B cell (primary cell): ENCODE data around the gene PCNX4. TPM values are rescaled to one million over a fixed set of nuclear protein-coding genes. Genes with fewer than 3 reads are reported as not detected.

Source experiments
- ATAC-seq: fragments of 200-7000 bp; cut with Tn5 transposase; one replicate; pipeline ENCODE4 v1.10.0; 2021; ENCODE audit warnings: low read depth, mild to moderate bottlenecking, moderate number of reproducible peaks, moderate library complexity
- CTCF ChIA-PET: fragments of 350-600 bp; sonication (Branson Sonifier 250); formaldehyde crosslinking; loops from one replicate; lab custom pipeline; 2021; ENCODE audit warnings: antibody characterized with exemption, inconsistent platforms; lab: Charles Lee
- POLR2A ChIA-PET: fragments of 350-600 bp; sonication (Branson Sonifier 250); formaldehyde crosslinking; loops from one replicate; lab custom pipeline; 2021; ENCODE audit warnings: antibody characterized with exemption; lab: Charles Lee
- DNase-seq: peaks from one replicate; pipeline ENCODE4 v3.0.0; 2013
- H2AFZ ChIP-seq: 2 replicates; pipeline ENCODE4 v1.6.1; 2012; ENCODE audit warnings: mild to moderate bottlenecking, low read depth, low read length; ENCODE audit not compliant: insufficient read depth, poor library complexity, severe bottlenecking
- H3K27ac ChIP-seq, 2 donors: 1 replicate in 1 of 2; 2 replicates in 1 of 2; pipeline ENCODE4 v1.5.1; 2012 to 2013; ENCODE audit warnings: low read length in 2 of 2, mild to moderate bottlenecking in 2 of 2, moderate library complexity in 1 of 2
- H3K27me3 ChIP-seq, 4 experiments: fragments of 200-600 bp in 1 of 4; sonication (generic) in 1 of 4; replicated peaks in 1 of 4; 1 replicate in 2 of 4; 2 replicates in 2 of 4; pipeline versions ENCODE4 v1.6.1 to v1.7.0; 2013 to 2016; ENCODE audit warnings: low read length in 3 of 4, mild to moderate bottlenecking in 2 of 4, mixed read lengths in 1 of 4, moderate library complexity in 1 of 4; ENCODE audit not compliant: insufficient read depth in 4 of 4, control insufficient read depth in 3 of 4; ENCODE audit errors: control extremely low read depth in 1 of 4
- H3K36me3 ChIP-seq, 2 experiments: replicated peaks in 1 of 2; 1 replicate in 1 of 2; 2 replicates in 1 of 2; pipeline versions ENCODE4 v1.6.1 to v1.7.1; 2013; ENCODE audit warnings: low read length in 1 of 2; ENCODE audit not compliant: insufficient read depth in 2 of 2, control insufficient read depth in 1 of 2; ENCODE audit errors: control extremely low read depth in 1 of 2, extremely low read depth in 1 of 2
- H3K4me1 ChIP-seq, 2 donors: fragments of 200-600 bp in 1 of 2; sonication (generic) in 1 of 2; 1 replicate in 1 of 2; 2 replicates in 1 of 2; pipeline versions ENCODE4 v1.5.1 to v1.6.1; 2013 to 2017; ENCODE audit warnings: low read length in 2 of 2; ENCODE audit not compliant: control insufficient read depth in 2 of 2, insufficient read depth in 2 of 2
- H3K4me2 ChIP-seq: replicated peaks from 2 replicates; pipeline ENCODE3; 2012; ENCODE audit warnings: mild to moderate bottlenecking, low read depth, low read length; ENCODE audit not compliant: poor library complexity, severe bottlenecking
- H3K4me3 ChIP-seq, 5 experiments: fragments of 200-600 bp in 1 of 5; sonication (generic) in 1 of 5; 1 replicate in 3 of 5; 2 replicates in 2 of 5; pipeline versions ENCODE4 v1.5.1 to v1.7.0; 2011 to 2016; ENCODE audit warnings: low read length in 4 of 5, mild to moderate bottlenecking in 4 of 5, low read depth in 2 of 5, control low read depth in 1 of 5, moderate library complexity in 1 of 5; ENCODE audit not compliant: insufficient read depth in 1 of 5; ENCODE audit errors: control extremely low read depth in 1 of 5, extremely low read depth in 1 of 5
- H3K79me2 ChIP-seq: fragments of 200-600 bp; sonication (generic); one replicate; pipeline ENCODE4 v1.6.0; 2016; ENCODE audit warnings: low read length; ENCODE audit not compliant: control insufficient read depth, insufficient read depth
- H3K9ac ChIP-seq: fragments of 200-600 bp; sonication (generic); 2 replicates; pipeline ENCODE4 v1.6.1; 2017; ENCODE audit warnings: mild to moderate bottlenecking, low read length, moderate library complexity
- H3K9me3 ChIP-seq, 3 donors: one replicate each; pipeline versions ENCODE4 v1.6.1 to v1.7.1; 2013; ENCODE audit warnings: low read length in 2 of 3; ENCODE audit not compliant: control insufficient read depth in 2 of 3, insufficient read depth in 1 of 3; ENCODE audit errors: control extremely low read depth in 1 of 3
- H4K20me1 ChIP-seq: 2 replicates; pipeline ENCODE4 v1.6.0; 2012; ENCODE audit warnings: mild to moderate bottlenecking, low read length; ENCODE audit not compliant: insufficient read depth, control insufficient read depth, poor library complexity, severe bottlenecking
- H3K27ac Mint-ChIP-seq: one replicate; pipeline ENCODE4 v1.8.0; 2021; ENCODE audit warnings: mixed read lengths
- H3K27me3 Mint-ChIP-seq: one replicate; pipeline ENCODE4 v1.8.0; 2021; ENCODE audit warnings: mixed read lengths
- H3K4me1 Mint-ChIP-seq: one replicate; pipeline ENCODE4 v1.8.0; 2021; ENCODE audit warnings: mixed read lengths
- H3K4me3 Mint-ChIP-seq: one replicate; pipeline ENCODE4 v1.8.0; 2021; ENCODE audit warnings: mixed read lengths
- H3K9me3 Mint-ChIP-seq: one replicate; pipeline ENCODE4 v1.8.0; 2022; ENCODE audit warnings: mixed read lengths; ENCODE audit not compliant: insufficient read depth
- CTCF ChIP-seq: fragments of 200-600 bp; IDR thresholded peaks from one replicate; pipeline ENCODE4 v1.8.0; 2022; ENCODE audit warnings: antibody characterized with exemption, mild to moderate bottlenecking
- EZH2 ChIP-seq: IDR thresholded peaks from 2 replicates; pipeline ENCODE4 v1.6.1; 2012; ENCODE audit warnings: borderline replicate concordance, low read depth, mild to moderate bottlenecking, moderate library complexity, low read length; ENCODE audit not compliant: insufficient read depth, poor library complexity, severe bottlenecking
- WGBS: methylation state at CpG from one replicate; pipeline ENCODE4 v1.1.5; 2013; ENCODE audit warnings: missing lambda C conversion rate; ENCODE audit not compliant: insufficient coverage; 5-methylcytosine and 5-hydroxymethylcytosine counted together
- intact Hi-C: fragments of 100-400 bp; cut with micrococcal nuclease; formaldehyde crosslinking; loops from one replicate; pipeline ENCODE4 v1.10.0; 2022
- polyA plus RNA-seq: library from polyadenylated mRNA; depleted of rRNA; stranded (reverse); fragments of >200 nt; gene quantifications from 2 replicates; pipeline ENCODE4 v1.2.3, GENCODE V29; 2012
- total RNA-seq, 2 donors: library from RNA; stranded (reverse); fragments of 120-200 nt in 1 of 2; gene quantifications; 1 replicate in 1 of 2; 2 replicates in 1 of 2; pipeline versions ENCODE4 v1.2.3 to v1.2.4, GENCODE V29; 2013 to 2022

The PCNX4 gene
- total and polyA plus RNA-seq, 2 donors (not counting 1 experiment from before 2014, with no cell fraction given): 17.8 to 53.4 TPM

- H3K27ac Mint-ChIP-seq: no peak overlapping the region
- WGBS: 72% methylated on average over 4 of the region's 8 CpGs
- TF ChIP-seq EZH2: no peak
- H3K4me1 Mint-ChIP-seq: peaks cover 18% of the 10 kb centered on the region
- peaks cover 24% of the 10 kb centered on the region for H3K27me3 Mint-ChIP-seq
- no peak for ATAC-seq
- H3K4me3 Mint-ChIP-seq: no peak overlapping the region
- ChIA-PET CTCF (interaction anchor here (0.9 kb wide), 1 partner anchor 20 kb away, joined by 3 read pairs; no protein-coding TSS in a partner anchor), POLR2A (no interaction called here)
- H3K9me3 ChIP-seq: peaks cover 0 to 7% (median 6%) of the 10 kb centered on the region in 3 donors
- intact Hi-C loops: no loop called here
- peak; percentile 15 for DNase-seq
- no peaks in the 10 kb centered on the region for H3K79me2 ChIP-seq
- no peak overlapping the region for H3K27ac ChIP-seq
- no peak overlapping the region for H3K4me3 ChIP-seq
- peaks cover 0 to 6% (median 0%) of the 10 kb centered on the region in 4 experiments for H3K27me3 ChIP-seq
- H4K20me1 ChIP-seq: no peaks in the 10 kb centered on the region
- no peak overlapping the region for H3K9ac ChIP-seq
- H3K9me3 Mint-ChIP-seq: peaks cover 3% of the 10 kb centered on the region
- no peak overlapping the region for H2AFZ ChIP-seq
- H3K4me2 ChIP-seq: no peak overlapping the region
- H3K36me3 ChIP-seq: no peaks in the 10 kb centered on the region
- H3K4me1 ChIP-seq: peaks cover 0 to 8% of the 10 kb centered on the region in 2 donors
These were observed 112.5 kb downstream of the PCNX4 start for GRCh38 chr14:60204104-60204842.

- H3K79me2 ChIP-seq: no peaks in the 10 kb centered on the region
- H3K27me3 ChIP-seq: peaks cover 0 to 3% (median 0%) of the 10 kb centered on the region in 4 experiments
- no peaks in the 10 kb centered on the region for H4K20me1 ChIP-seq
- H3K4me3 Mint-ChIP-seq: no peak overlapping the region
- H3K9me3 ChIP-seq: peaks cover 0 to 3% (median under 1%) of the 10 kb centered on the region in 3 donors
- no peak overlapping the region for H3K4me3 ChIP-seq
- no peak for TF ChIP-seq CTCF
- no peak for TF ChIP-seq EZH2
- intact Hi-C loops: no loop called here
- 92% methylated on average over 2 of the region's 6 CpGs for WGBS
- no peaks in the 10 kb centered on the region for H3K9me3 Mint-ChIP-seq
- no peak for DNase-seq
- ChIA-PET POLR2A (no interaction called here), CTCF (interaction anchor here (0.9 kb wide), 1 partner anchor 21 kb away, joined by 3 read pairs; no protein-coding TSS in a partner anchor)
- H3K4me1 Mint-ChIP-seq: peaks cover 18% of the 10 kb centered on the region
- H3K27ac Mint-ChIP-seq: no peak overlapping the region
- no peak overlapping the region for H3K9ac ChIP-seq
- no peak overlapping the region for H3K4me2 ChIP-seq
- no peak for ATAC-seq
- H3K36me3 ChIP-seq: no peaks in the 10 kb centered on the region
- H3K27me3 Mint-ChIP-seq: peaks cover 25% of the 10 kb centered on the region
- no peak overlapping the region for H2AFZ ChIP-seq
- H3K27ac ChIP-seq: no peak overlapping the region
- H3K4me1 ChIP-seq: peaks cover 0 to 8% of the 10 kb centered on the region in 2 donors
These were observed 113.4 kb downstream of the PCNX4 start for GRCh38 chr14:60204843-60205774.
